ENCODE results near the gene FGF1. TPM values are rescaled to one million over a fixed set of nuclear protein-coding genes. Genes with fewer than 3 reads are reported as not detected.

FGF1 gene
- total and polyA plus RNA-seq, 2 donors (not counting 1 experiment from before 2014, with no cell fraction given), result not detected

DNA sequence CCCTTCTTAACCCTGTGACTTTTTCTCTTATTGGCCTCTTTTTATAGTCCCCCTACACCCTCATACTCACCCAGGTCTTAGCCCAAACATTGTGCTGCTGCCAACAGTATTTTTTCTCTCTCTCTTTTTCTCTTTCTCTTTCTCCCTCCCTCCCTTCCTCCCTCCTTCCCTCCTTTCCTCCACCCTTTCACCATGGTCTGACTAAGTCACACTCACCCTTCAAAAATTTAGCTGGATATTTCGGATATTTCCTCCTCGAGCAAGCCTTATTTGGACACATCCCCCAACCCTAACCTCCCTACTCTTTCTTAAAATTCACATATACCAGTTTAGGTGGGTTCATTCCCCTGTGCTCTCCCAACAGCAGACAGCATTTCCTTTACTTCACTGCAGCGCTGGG lies 64.7 kb downstream of the FGF1 start:
- no peak overlapping the region for H3K4me3 ChIP-seq (ENCODE audit: control extremely low read depth in 1 of 5, extremely low read depth in 1 of 5, insufficient read depth in 1 of 5, low read depth in 2 of 5, low read length in 4 of 5)
- no peak overlapping the region for H3K4me3 Mint-ChIP-seq
- peaks cover 0 to 2% (median 0%) of the 10 kb centered on the region in 3 donors for H3K9me3 ChIP-seq (ENCODE audit: control extremely low read depth in 1 of 3, control insufficient read depth in 2 of 3, insufficient read depth in 1 of 3, low read length in 2 of 3)
- H3K79me2 ChIP-seq (ENCODE audit: control insufficient read depth, insufficient read depth, low read length), result no peaks in the 10 kb centered on the region
- DNase-seq, result no peak
- no peak overlapping the region for H3K27ac Mint-ChIP-seq
- intact Hi-C loops (cut with micrococcal nuclease), result no loop called here
- ChIA-PET POLR2A (no interaction called here), CTCF (no interaction called here)
- no peak overlapping the region for H3K4me2 ChIP-seq (replicated peaks; ENCODE audit: low read depth, low read length, poor library complexity, severe bottlenecking)
- H3K27me3 ChIP-seq (replicated peaks in 1 of 4; ENCODE audit: control extremely low read depth in 1 of 4, control insufficient read depth in 3 of 4, insufficient read depth in 4 of 4, low read length in 3 of 4), result no peaks in the 10 kb centered on the region
- H3K4me1 ChIP-seq (ENCODE audit: control insufficient read depth in 2 of 2, insufficient read depth in 2 of 2, low read length in 2 of 2), result no peaks in the 10 kb centered on the region
- no peak for ATAC-seq (ENCODE audit: low read depth)
- no peaks in the 10 kb centered on the region for H3K4me1 Mint-ChIP-seq
- peaks cover 23% of the 10 kb centered on the region for H3K27me3 Mint-ChIP-seq
- no peaks in the 10 kb centered on the region for H4K20me1 ChIP-seq (ENCODE audit: control insufficient read depth, insufficient read depth, low read length, poor library complexity, severe bottlenecking)
- H3K27ac ChIP-seq (ENCODE audit: low read length in 2 of 2), result no peak overlapping the region
- no peaks in the 10 kb centered on the region for H3K36me3 ChIP-seq (replicated peaks in 1 of 2; ENCODE audit: control extremely low read depth in 1 of 2, control insufficient read depth in 1 of 2, extremely low read depth in 1 of 2, insufficient read depth in 2 of 2, low read length in 1 of 2)
- no peak overlapping the region for H2AFZ ChIP-seq (ENCODE audit: insufficient read depth, low read depth, low read length, poor library complexity, severe bottlenecking)
- WGBS (ENCODE audit: insufficient coverage), result 95% methylated on average over 3 of the region's 3 CpGs
- H3K9me3 Mint-ChIP-seq (ENCODE audit: insufficient read depth), result no peaks in the 10 kb centered on the region
- no peak for TF ChIP-seq EZH2 (IDR thresholded peaks at IDR 0.05; ENCODE audit: borderline replicate concordance, insufficient read depth, low read depth, low read length, poor library complexity, severe bottlenecking)
- TF ChIP-seq, protein P1, sequence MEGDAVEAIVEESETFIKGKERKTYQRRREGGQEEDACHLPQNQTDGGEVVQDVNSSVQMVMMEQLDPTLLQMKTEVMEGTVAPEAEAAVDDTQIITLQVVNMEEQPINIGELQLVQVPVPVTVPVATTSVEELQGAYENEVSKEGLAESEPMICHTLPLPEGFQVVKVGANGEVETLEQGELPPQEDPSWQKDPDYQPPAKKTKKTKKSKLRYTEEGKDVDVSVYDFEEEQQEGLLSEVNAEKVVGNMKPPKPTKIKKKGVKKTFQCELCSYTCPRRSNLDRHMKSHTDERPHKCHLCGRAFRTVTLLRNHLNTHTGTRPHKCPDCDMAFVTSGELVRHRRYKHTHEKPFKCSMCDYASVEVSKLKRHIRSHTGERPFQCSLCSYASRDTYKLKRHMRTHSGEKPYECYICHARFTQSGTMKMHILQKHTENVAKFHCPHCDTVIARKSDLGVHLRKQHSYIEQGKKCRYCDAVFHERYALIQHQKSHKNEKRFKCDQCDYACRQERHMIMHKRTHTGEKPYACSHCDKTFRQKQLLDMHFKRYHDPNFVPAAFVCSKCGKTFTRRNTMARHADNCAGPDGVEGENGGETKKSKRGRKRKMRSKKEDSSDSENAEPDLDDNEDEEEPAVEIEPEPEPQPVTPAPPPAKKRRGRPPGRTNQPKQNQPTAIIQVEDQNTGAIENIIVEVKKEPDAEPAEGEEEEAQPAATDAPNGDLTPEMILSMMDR (IDR thresholded peaks at IDR 0.05), result no peak
- no peak overlapping the region for H3K9ac ChIP-seq (ENCODE audit: low read length)

DNA sequence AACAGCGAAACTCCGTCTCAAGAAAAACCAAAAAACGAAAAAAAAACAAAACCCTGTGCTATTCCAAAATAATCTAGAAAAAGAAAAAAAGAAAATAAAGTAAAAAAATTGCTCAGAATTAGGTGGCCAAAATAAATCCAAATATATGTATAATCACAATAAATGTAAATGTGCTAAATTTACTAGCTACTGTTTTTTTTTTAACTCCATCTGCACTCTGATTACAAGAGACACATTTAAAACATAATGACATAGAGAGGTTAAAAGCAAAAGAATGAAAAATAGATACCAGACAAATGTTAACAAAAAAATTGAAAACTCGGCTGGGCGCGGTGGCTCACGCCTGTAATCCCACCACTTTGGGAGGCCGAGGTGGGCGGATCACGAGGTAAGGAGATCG lies 66.1 kb downstream of the FGF1 start:
- no peak overlapping the region for H3K9ac ChIP-seq (ENCODE audit: low read length)
- no peaks in the 10 kb centered on the region for H3K36me3 ChIP-seq (replicated peaks in 1 of 2; ENCODE audit: control extremely low read depth in 1 of 2, control insufficient read depth in 1 of 2, extremely low read depth in 1 of 2, insufficient read depth in 2 of 2, low read length in 1 of 2)
- intact Hi-C loops (cut with micrococcal nuclease), result no loop called here
- Mint-ChIP-seq H3K27me3 (peaks cover 29% of the 10 kb centered on the region), H3K27ac (no peak overlapping the region), H3K4me3 (no peak overlapping the region), H3K4me1 (no peaks in the 10 kb centered on the region), H3K9me3 (ENCODE audit: insufficient read depth) (no peaks in the 10 kb centered on the region)
- no peaks in the 10 kb centered on the region for H3K79me2 ChIP-seq (ENCODE audit: control insufficient read depth, insufficient read depth, low read length)
- POLR2A ChIA-PET, result no interaction called here
- ATAC-seq (ENCODE audit: low read depth) (no peak), DNase-seq (no peak)
- no peak overlapping the region for H2AFZ ChIP-seq (ENCODE audit: insufficient read depth, low read depth, low read length, poor library complexity, severe bottlenecking)
- H4K20me1 ChIP-seq (ENCODE audit: control insufficient read depth, insufficient read depth, low read length, poor library complexity, severe bottlenecking), result no peaks in the 10 kb centered on the region
- H3K27me3 ChIP-seq (replicated peaks in 1 of 4; ENCODE audit: control extremely low read depth in 1 of 4, control insufficient read depth in 3 of 4, insufficient read depth in 4 of 4, low read length in 3 of 4), result no peaks in the 10 kb centered on the region
- no peak overlapping the region for H3K27ac ChIP-seq (ENCODE audit: low read length in 2 of 2)
- 93% methylated on average over 3 of the region's 11 CpGs for WGBS (ENCODE audit: insufficient coverage)
- H3K9me3 ChIP-seq (ENCODE audit: control extremely low read depth in 1 of 3, control insufficient read depth in 2 of 3, insufficient read depth in 1 of 3, low read length in 2 of 3), result peaks cover 0 to 2% (median 0%) of the 10 kb centered on the region in 3 donors
- CTCF ChIA-PET, result no interaction called here
- H3K4me2 ChIP-seq (replicated peaks; ENCODE audit: low read depth, low read length, poor library complexity, severe bottlenecking), result no peak overlapping the region
- no peaks in the 10 kb centered on the region for H3K4me1 ChIP-seq (ENCODE audit: control insufficient read depth in 2 of 2, insufficient read depth in 2 of 2, low read length in 2 of 2)
- TF ChIP-seq EZH2 (IDR thresholded peaks at IDR 0.05; ENCODE audit: borderline replicate concordance, insufficient read depth, low read depth, low read length, poor library complexity, severe bottlenecking), result no peak
- TF ChIP-seq, protein P1 (IDR thresholded peaks at IDR 0.05), result no peak
- no peak overlapping the region for H3K4me3 ChIP-seq (ENCODE audit: control extremely low read depth in 1 of 5, extremely low read depth in 1 of 5, insufficient read depth in 1 of 5, low read depth in 2 of 5, low read length in 4 of 5)
